Stomach (tissue), 9 donors: ENCODE measurements around the gene JUNB. TPM values are rescaled to one million over a fixed set of nuclear protein-coding genes. Genes with fewer than 3 reads are reported as not detected.
"Not testable (repeated sequence)": the region's sequence is repeated elsewhere in the genome, so short reads cannot be mapped to it uniquely, and the experiment has no call there.

Experiments used
- DNase-seq, 2 donors: peaks; one replicate each; pipeline versions ENCODE4 v3.0.0 to v3.0.0-alpha.2; 2013 to 2019
- H3K27ac ChIP-seq, 5 donors: fragments of 200-600 bp in 4 of 5; sonication (generic) in 4 of 5; one replicate each; pipeline ENCODE4 v1.5.1; 2013 to 2019; ENCODE audit warnings: mild to moderate bottlenecking in 1 of 5, moderate library complexity in 1 of 5
- H3K27me3 ChIP-seq, 3 donors: fragments of 200-600 bp; sonication (generic); one replicate each; pipeline ENCODE4 v1.5.1; 2017 to 2019; ENCODE audit warnings: mixed run types in 1 of 3
- H3K36me3 ChIP-seq, 4 donors: fragments of 200-600 bp; sonication (generic); 1 replicate in 3 of 4; 2 replicates in 1 of 4; pipeline ENCODE4 v1.5.1; 2016 to 2019
- H3K4me1 ChIP-seq, 4 donors: fragments of 200-600 bp; sonication (generic); one replicate each; pipeline ENCODE4 v1.5.1; 2016 to 2019
- H3K4me3 ChIP-seq, 4 donors: fragments of 200-600 bp; sonication (generic) in 3 of 4; one replicate each; pipeline ENCODE4 v1.5.1; 2016 to 2019; ENCODE audit warnings: mild to moderate bottlenecking in 1 of 4
- H3K9me3 ChIP-seq, 4 donors: fragments of 200-600 bp; sonication (generic); one replicate each; pipeline ENCODE4 v1.5.1; 2016 to 2019
- CTCF ChIP-seq, 7 experiments: fragments of 450-650 bp in 4 of 7; fragments of 200-600 bp in 3 of 7; sonication (generic) in 3 of 7; IDR thresholded peaks; one replicate each; pipeline ENCODE4 v1.5.1; 2016 to 2019; ENCODE audit warnings: antibody characterized with exemption in 7 of 7, control low read depth in 2 of 7, mild to moderate bottlenecking in 1 of 7
- EP300 ChIP-seq: sonication (generic); formaldehyde crosslinking; IDR thresholded peaks from one replicate; pipeline ENCODE4 v1.6.1; 2017; ENCODE audit warnings: antibody characterized with exemption
- POLR2A ChIP-seq, 4 donors: fragments of 450-650 bp; IDR thresholded peaks; one replicate each; pipeline ENCODE4 v1.6.1; 2016; ENCODE audit warnings: antibody characterized with exemption in 4 of 4, control low read depth in 2 of 4, mild to moderate bottlenecking in 1 of 4, moderate library complexity in 1 of 4
- POLR2AphosphoS5 ChIP-seq, 3 donors: sonication (generic); formaldehyde crosslinking; IDR thresholded peaks; one replicate each; pipeline ENCODE4 v1.6.1; 2016; ENCODE audit warnings: antibody characterized with exemption in 3 of 3
- WGBS, 5 donors: extraction: QIAGEN DNeasy Blood & Tissue Kit in 3 of 5; methylation state at CpG; one replicate each; pipeline versions ENCODE4 v1.1.5 to v1.1.7; 2013 to 2018; 5-methylcytosine and 5-hydroxymethylcytosine counted together
- intact Hi-C: fragments of 100-400 bp; cut with DNase I; formaldehyde crosslinking; loops from one replicate; pipeline ENCODE4 v1.15.1; 2023; ENCODE audit warnings: low total_unique reads
- polyA plus RNA-seq, 3 donors: library from polyadenylated mRNA; stranded (reverse); fragments of 200-250 nt; gene quantifications; one replicate each; pipeline ENCODE4 v1.2.3, GENCODE V29; 2013
- total RNA-seq, 5 donors: library from RNA; depleted of rRNA; stranded (reverse); fragments of >200 nt; gene quantifications; one replicate each; pipeline versions ENCODE4 v1.1.0 to v1.2.3, GENCODE V29; 2014 to 2016
- donor health status: healthy with polysubstance abuse.
- donor health status: Bipolar disorder and iron deficiency.
- donor health status: healthy.

Gene JUNB
- total and polyA plus RNA-seq, 8 donors = 128 to 625 (median 205) TPM

GRCh38 chr19:12796146-12797071 is 5.1 kb downstream of the JUNB start:
- Histone ChIP-seq H3K27me3 (no peaks in the 10 kb centered on the region), H3K36me3 (peaks cover 12 to 38% (median 33%) of the 10 kb centered on the region in 4 donors), H3K9me3 (no peaks in the 10 kb centered on the region), H3K4me3 (peak overlapping the region in 1 of 4 donors; percentile 11), H3K4me1 (peaks cover 30 to 56% (median 42%) of the 10 kb centered on the region in 4 donors), H3K27ac (peak overlapping the region; percentile 25 to 100 (median 94))
- no peak for TF ChIP-seq POLR2A (IDR thresholded peaks at IDR 0.05)
- TF ChIP-seq CTCF (IDR thresholded peaks at IDR 0.05) = peak in 6 of 7 experiments; percentile 68 to 100 (median 94)
- no peak for TF ChIP-seq EP300
- TF ChIP-seq POLR2AphosphoS5 (IDR thresholded peaks at IDR 0.05) = peak; percentile 53 to 93 (median 72)
- DNase-seq = peak; percentile 79 to 94
- intact Hi-C loops = no loop called here
- 2 to 7% (median 6%) methylated on average over 18 of the region's 18 CpGs for WGBS, 5 donors

GRCh38 chr19:12797141-12797587 is 5.9 kb downstream of the JUNB start:
- intact Hi-C loops = no loop called here
- no peak overlapping the region for H3K27ac ChIP-seq
- whole genome bisulfite sequencing, 5 donors = 91 to 94% (median 92%) methylated on average over 6 of the region's 6 CpGs
- no peak for TF ChIP-seq POLR2A (IDR thresholded peaks at IDR 0.05)
- TF ChIP-seq POLR2AphosphoS5 (IDR thresholded peaks at IDR 0.05) = peak in 2 of 3 donors; percentile 4 to 49
- no peak for TF ChIP-seq EP300
- no peak for TF ChIP-seq CTCF (IDR thresholded peaks at IDR 0.05)
- peaks cover 30 to 61% (median 46%) of the 10 kb centered on the region in 4 donors for H3K4me1 ChIP-seq
- no peak overlapping the region for H3K4me3 ChIP-seq
- H3K36me3 ChIP-seq = peaks cover 12 to 38% (median 33%) of the 10 kb centered on the region in 4 donors
- no peak for DNase-seq
- no peaks in the 10 kb centered on the region for H3K9me3 ChIP-seq
- peaks cover 0 to 6% (median 0%) of the 10 kb centered on the region in 3 donors for H3K27me3 ChIP-seq

- peaks cover 12 to 38% (median 33%) of the 10 kb centered on the region in 4 donors for H3K36me3 ChIP-seq
- DNase-seq, H3K4me3 ChIP-seq, H3K9me3 ChIP-seq, H3K27me3 ChIP-seq, intact Hi-C loops, H3K27ac ChIP-seq: not testable (repeated sequence)
- 94 to 97% (median 95%) methylated on average over 7 of the region's 7 CpGs for WGBS, 5 donors
- H3K4me1 ChIP-seq = peaks cover 30 to 65% (median 51%) of the 10 kb centered on the region in 4 donors
- peak in 1 of 3 donors; percentile 9 for TF ChIP-seq POLR2AphosphoS5 (IDR thresholded peaks at IDR 0.05)
Observed at GRCh38 chr19:12797607-12798006, 6.3 kb downstream of the JUNB start.

GRCh38 chr19:12799742-12800465 is 8.6 kb downstream of the JUNB start:
- peaks cover 20 to 58% (median 41%) of the 10 kb centered on the region in 4 donors for H3K4me1 ChIP-seq
- H3K27me3 ChIP-seq = peaks cover 0 to 6% (median 0%) of the 10 kb centered on the region in 3 donors
- no peaks in the 10 kb centered on the region for H3K9me3 ChIP-seq
- intact Hi-C loops = loop anchor here (5.0 kb wide), 1 partner anchor 33 kb away; no protein-coding TSS in a partner anchor
- H3K36me3 ChIP-seq = peaks cover 12 to 38% (median 33%) of the 10 kb centered on the region in 4 donors
- DNase-seq = no peak
- peak overlapping the region in 3 of 5 donors; percentile 4 to 86 (median 86) for H3K27ac ChIP-seq
- 74 to 92% (median 81%) methylated on average over 15 to 18 of the region's 18 CpGs for WGBS, 5 donors
- TF ChIP-seq POLR2AphosphoS5 (IDR thresholded peaks at IDR 0.05) = no peak
- TF ChIP-seq EP300 = no peak
- no peak for TF ChIP-seq POLR2A (IDR thresholded peaks at IDR 0.05)
- no peak for TF ChIP-seq CTCF (IDR thresholded peaks at IDR 0.05)
- peak overlapping the region; percentile 80 to 86 (median 80) for H3K4me3 ChIP-seq
